ENCODE data around the gene SPANXD. TPM values are rescaled to one million over a fixed set of nuclear protein-coding genes. Genes with fewer than 3 reads are reported as not detected.
"Not testable (repeated sequence)": the region's sequence is repeated elsewhere in the genome, so short reads cannot be mapped to it uniquely, and the experiment has no call there.

The SPANXD gene, protein sequence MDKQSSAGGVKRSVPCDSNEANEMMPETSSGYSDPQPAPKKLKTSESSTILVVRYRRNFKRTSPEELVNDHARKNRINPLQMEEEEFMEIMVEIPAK
- total RNA-seq (2014; rRNA removed; shearing (Covaris generic)), result not detected in 2 replicates

DNA sequence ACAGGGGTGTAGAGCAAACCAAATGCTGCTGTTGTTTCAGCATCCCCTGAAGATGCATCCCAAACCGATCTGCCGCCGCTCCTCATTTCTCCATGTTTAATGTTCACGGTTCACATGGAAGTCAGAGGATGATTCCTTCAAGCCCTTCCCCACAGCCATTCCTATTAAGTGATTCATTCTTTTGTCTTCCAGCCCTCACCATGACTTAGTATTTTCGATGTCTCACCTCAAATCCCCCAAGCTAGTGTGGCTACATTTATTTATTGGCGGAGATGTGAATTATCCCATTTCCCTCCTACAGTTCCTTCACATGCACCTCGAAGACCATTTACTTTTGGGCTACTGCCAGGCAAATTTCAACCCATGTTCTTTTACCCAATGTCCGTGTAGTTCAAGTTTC, at the start of gene SPANXD:
Gene SPANXD, minus strand, starts transcription at position 101 of the 400 bp plus-strand sequence. CDS start 334 bp downstream, outside the sequence.
- DNase-seq (ENCODE audit: low spot score), result not testable (repeated sequence)

DNA sequence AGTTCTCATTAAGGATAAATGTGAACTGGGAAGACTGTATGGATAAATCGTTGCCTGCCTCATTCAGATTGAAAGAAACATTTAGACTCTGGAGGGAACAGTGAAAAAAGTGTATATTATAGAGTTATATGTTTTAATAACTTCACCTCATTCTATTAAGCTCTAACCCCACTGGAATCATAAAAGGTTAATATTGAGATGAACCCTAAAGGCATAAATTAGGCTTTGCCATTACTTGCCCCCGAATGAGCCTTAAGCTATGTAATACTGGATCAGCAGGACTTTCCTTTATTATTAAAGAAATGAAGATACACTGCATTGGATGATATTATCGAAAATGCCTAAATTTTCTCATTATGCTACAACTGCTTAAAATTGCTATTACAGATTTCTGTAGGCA, 44.1 kb upstream of the SPANXD start:
- DNase-seq (ENCODE audit: low spot score), result no peak

DNA sequence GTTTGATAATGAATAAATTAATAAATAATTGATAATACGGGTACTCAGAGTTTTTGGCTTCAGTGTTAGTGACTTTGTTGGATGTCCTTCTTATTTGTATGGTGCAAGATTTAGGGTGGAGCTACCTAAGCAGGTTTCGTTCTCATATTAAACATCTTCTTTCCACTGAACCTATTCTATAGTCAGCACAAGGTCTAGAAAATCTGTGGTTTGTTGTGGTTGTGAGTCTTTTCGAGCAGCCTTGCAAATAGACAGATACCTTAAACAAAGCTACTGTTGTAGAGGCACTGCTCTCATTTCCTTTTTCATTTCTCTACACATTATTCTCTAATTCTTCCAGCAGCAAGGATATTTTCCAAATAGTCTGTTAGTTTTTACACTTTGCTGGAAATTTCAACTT, 38.1 kb upstream of the SPANXD start:
- no peak for DNase-seq (ENCODE audit: low spot score)

DNA sequence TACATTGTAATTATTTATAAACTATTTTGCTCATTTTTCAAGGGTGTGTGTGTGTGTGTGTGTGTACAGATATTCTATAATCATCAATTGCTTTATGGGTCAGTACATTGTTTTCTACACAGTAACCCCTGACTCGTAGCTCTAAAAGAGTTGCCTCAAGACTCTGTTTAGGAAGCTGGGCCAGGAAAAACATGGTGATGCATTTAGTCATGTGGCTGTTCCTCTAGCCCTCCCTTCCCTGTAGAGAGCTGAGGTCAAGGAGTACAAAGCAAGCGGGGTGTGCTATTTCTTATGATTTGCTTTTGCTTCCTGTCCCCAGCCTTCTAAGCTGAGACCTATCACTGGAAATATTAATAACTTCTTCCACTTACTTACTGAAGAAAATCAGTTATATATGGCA, 34.8 kb upstream of the SPANXD start:
- no peak for DNase-seq (ENCODE audit: low spot score)

DNA sequence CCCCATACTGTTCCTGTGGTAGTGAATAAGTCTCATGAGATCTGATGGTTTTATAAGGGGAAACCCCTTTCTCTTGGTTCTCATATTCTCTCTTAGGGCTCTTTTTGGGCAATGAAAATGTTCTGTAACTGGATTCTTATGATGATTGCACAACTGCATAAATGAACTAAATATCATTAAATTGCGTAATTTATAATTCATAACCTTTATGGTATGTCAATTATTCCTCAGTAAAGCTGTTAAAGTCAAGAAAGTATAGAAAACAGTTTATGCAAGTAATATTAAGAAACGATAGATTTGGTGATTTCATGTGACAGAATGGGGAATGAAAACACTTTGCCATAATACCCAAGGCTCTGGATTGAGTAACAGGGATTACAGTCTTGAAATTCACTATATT, 33.5 kb upstream of the SPANXD start:
- DNase-seq (ENCODE audit: low spot score), result no peak

DNA sequence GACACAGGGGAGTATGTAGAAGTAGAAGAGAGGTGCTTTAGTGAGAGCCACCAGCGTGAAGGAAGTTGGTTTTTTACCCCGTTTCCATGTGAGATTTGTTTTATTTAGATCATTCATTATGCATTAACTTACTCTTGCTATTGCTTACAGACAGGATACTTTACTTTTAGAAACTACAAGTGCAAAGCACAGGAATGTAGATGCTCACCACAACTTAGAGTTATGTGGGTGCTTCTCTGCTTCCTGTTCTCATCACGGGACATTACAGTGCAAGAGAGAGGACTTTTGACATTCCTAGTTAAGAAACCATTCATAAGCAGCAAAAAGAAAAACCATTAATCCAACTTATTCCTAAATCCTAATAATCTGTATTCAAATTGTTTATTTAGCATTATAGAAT, 25.6 kb upstream of the SPANXD start:
- no peak for DNase-seq (ENCODE audit: low spot score)

DNA sequence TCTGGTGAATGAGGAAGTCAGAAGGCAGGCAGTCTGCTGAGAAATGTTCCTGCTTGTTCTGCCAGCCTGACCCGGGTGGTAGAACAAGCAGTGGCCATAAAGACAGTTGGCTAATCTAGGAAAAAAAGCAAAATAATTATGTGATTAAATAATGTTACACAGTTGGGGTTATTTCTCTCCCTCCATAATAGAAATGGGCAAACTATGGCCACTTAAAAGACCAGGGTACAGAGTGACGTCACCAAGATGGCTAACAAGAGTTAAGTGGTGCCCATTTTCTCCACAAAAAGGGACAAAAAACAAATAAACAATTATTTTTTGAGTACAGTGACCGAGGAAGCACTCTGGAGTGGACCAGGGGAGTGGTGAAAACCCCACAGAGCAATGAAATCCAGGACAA, 16.1 kb upstream of the SPANXD start:
- no peak for DNase-seq (ENCODE audit: low spot score)

DNA sequence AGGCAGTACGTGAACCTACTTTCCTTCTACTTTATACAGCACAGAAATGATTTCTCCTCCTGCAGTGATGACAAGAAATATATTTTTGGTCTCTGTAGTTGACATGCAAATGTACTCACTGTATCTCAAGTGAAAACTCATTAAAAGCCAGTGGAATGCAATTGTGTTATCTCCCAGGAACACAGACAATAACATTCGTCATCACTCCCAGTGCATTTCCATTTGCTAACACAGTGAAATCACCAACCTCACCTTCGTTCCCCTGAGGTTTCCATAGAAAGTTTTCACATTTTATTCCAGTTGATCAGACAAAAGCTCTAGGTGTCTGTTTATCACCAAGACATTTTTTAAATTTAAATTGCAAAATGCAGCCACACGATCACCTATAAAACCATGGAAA, 2.5 kb upstream of the SPANXD start:
- no peak for DNase-seq (ENCODE audit: low spot score)

DNA sequence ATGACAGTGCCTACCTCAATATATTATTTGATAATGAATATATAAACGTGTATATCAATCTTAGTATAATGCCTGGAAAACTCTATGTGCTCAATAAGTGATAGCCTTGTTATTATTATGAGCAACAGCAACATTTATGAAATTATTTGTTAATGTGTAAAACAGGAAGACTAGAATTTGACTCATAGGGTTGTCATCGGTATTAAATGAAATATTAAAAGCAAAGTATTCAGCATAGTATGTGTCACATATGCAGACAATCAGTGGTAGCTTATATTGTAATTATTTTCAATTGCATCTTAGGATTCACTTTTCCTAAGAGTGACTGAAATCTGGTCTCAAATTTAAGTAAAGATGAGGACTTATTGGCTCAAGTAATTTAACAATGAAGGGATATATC, 24.6 kb downstream of the SPANXD start:
- DNase-seq (ENCODE audit: low spot score), result no peak

DNA sequence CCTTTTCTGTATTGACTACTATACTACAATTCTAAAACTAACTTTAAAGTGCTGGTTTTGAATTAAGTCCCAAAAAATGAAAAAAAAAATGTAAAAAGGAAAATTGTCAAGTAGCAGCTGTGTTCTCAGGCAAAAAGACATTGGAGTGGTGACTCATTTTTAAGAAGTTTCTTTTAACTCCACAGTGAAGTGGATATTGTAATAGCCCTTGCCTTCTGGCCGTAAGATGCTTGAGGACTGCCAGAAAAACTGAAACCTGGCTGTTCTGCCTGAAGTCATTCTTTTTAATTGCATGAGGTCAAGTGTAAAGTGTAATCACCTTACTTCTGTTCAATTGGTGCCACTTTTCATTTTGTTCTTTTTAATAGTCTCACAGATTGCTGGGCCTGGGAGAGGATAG, 28.9 kb downstream of the SPANXD start:
- no peak for DNase-seq (ENCODE audit: low spot score)

DNA sequence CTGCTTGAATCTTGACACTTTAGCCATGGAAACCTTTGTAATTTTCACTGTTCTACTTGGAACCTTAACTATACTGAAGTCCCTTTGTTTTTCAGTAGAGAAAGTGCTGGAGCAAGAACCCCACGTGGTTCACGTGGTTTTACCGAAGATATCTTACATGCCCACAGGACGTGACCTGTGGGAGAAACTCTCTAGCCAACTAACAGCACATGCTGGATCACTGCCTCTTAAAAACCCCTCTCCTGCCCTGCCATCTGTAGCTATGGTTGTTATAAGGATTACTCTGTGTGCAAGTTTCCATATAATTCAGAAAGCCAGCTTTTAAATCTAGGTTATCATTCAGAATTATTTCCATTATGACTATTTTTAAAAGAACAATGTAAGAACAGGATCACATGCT, 30.2 kb downstream of the SPANXD start:
- DNase-seq (ENCODE audit: low spot score), result no peak

DNA sequence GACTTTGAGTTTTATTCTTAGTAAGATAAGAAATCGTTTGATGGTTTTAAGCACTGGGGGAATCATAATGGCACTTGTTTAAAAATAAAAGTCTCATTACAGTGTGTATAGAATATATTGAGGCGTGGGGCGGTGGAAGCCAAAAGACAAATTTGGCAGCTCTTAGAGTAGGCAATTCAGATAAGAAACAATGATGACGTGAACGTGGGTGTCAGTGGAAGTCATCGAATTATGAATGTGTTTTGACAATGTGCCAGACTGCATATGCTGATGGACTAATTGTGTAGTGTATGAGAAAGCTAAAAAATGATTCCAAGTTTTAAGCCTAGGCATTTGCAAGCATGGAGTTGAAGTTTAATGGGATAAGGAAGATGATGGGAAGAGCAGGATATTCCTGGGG, 35.8 kb downstream of the SPANXD start:
- DNase-seq (ENCODE audit: low spot score), result no peak

DNA sequence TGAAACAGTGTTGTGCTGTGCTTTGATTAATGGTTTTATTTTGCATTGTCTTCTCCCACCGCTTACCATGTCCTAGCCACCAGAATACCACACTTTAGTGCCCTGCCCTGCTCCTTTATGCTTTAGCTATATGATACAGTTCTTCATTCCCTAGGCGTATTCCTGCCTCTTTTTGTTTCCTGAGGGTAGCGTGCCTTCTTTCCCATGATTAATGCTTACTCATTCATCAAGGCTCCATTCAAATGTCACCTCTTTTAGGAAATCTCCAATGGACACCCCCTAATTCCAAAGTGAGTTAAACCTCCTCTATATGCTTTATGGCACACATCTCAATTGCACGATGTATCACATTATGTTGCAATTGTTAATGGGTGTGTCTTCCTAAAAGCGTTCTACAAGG, 46.3 kb downstream of the SPANXD start:
- no peak for DNase-seq (ENCODE audit: low spot score)

Other genes starting within 250 kb of the SPANXD start
- gene SPANXA1, start 114.0 kb downstream of the SPANXD start, total RNA-seq (2014; rRNA removed; shearing (Covaris generic)), result not detected in 2 replicates
- not detected in 2 replicates for gene SPANXA2, start 109.0 kb downstream of the SPANXD start, total RNA-seq (2014; rRNA removed; shearing (Covaris generic))
- not detected in 2 replicates for gene MAGEC3, start 139.6 kb upstream of the SPANXD start, total RNA-seq (2014; rRNA removed; shearing (Covaris generic))
- not detected in 2 replicates for gene MAGEC1, start 205.2 kb upstream of the SPANXD start, total RNA-seq (2014; rRNA removed; shearing (Covaris generic))